HL-60 (cell line): ENCODE data around the gene MAGED2.
"Not testable (repeated sequence)": the region's sequence is repeated elsewhere in the genome, so short reads cannot be mapped to it uniquely, and the experiment has no call there.

Experiments
- DNase-seq, 2 experiments: peaks; one replicate each; pipeline ENCODE4 v3.0.0-alpha.2; 2010 to 2020; ENCODE audit warnings: low read depth in 1 of 2, low spot score in 1 of 2
- H3K27ac ChIP-seq: fragments of 250-450 bp; sonication (Bioruptor Pico); replicated peaks from 2 replicates; pipeline ENCODE4 v1.5.1; 2020; ENCODE audit warnings: mild to moderate bottlenecking, moderate library complexity
- H3K27me3 ChIP-seq: fragments of 250-450 bp; sonication (Bioruptor Pico); 2 replicates; pipeline ENCODE4 v1.5.1; 2021; ENCODE audit warnings: mild to moderate bottlenecking, moderate library complexity; ENCODE audit not compliant: insufficient read depth, poor library complexity, severe bottlenecking
- H3K4me3 ChIP-seq: replicated peaks from 2 replicates; pipeline ENCODE4 v1.5.1; 2011; ENCODE audit warnings: mild to moderate bottlenecking, control low read depth, low read length; ENCODE audit not compliant: insufficient read depth
- GABPA ChIP-seq: IDR thresholded peaks from 2 replicates; pipeline ENCODE4 v1.6.1; 2012; ENCODE audit warnings: low read depth
- POLR2AphosphoS5 ChIP-seq: IDR thresholded peaks from 2 replicates; pipeline ENCODE4 v1.6.1; 2012; ENCODE audit warnings: low read depth
- SPI1 ChIP-seq: IDR thresholded peaks from 2 replicates; pipeline ENCODE4 v1.6.1; 2012; ENCODE audit warnings: low read depth, mild to moderate bottlenecking, borderline replicate concordance
- TF ChIP-seq, protein P1 (sequence below): IDR thresholded peaks from 2 replicates; pipeline ENCODE4 v1.6.1; 2012; ENCODE audit warnings: low read depth; ENCODE audit not compliant: insufficient replicate concordance
- TF ChIP-seq, protein P2 (sequence below): IDR thresholded peaks from one replicate; pipeline ENCODE4 v1.5.1; 2011; ENCODE audit warnings: low read length, control low read depth, inconsistent platforms; ENCODE audit not compliant: insufficient read depth

Gene MAGED2

DNA sequence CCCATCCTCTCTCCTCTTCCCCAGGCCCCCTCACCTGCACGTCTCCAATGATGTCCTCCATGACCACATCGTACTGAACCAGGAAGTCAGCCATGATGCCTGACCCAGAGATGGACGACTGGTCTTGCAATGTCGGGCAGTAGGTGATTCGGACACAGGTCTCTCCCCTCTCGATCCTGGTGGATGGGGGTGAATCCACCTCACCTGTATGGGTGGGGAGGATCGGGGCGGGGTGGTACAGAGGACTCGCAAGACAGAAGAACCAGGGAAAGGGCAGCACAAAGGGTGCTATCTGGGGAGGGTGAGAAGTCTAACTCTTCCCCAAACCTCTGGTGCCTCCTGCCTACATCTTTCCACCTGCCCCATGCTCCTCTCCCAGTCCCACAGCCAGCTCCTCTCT, 19.1 kb upstream of the MAGED2 start:
- no peak overlapping the region for H3K4me3 ChIP-seq
- H3K27me3 ChIP-seq = no peaks in the 10 kb centered on the region
- TF ChIP-seq SPI1 (no peak), POLR2AphosphoS5 (no peak), GABPA (no peak)
- TF ChIP-seq, protein P1, sequence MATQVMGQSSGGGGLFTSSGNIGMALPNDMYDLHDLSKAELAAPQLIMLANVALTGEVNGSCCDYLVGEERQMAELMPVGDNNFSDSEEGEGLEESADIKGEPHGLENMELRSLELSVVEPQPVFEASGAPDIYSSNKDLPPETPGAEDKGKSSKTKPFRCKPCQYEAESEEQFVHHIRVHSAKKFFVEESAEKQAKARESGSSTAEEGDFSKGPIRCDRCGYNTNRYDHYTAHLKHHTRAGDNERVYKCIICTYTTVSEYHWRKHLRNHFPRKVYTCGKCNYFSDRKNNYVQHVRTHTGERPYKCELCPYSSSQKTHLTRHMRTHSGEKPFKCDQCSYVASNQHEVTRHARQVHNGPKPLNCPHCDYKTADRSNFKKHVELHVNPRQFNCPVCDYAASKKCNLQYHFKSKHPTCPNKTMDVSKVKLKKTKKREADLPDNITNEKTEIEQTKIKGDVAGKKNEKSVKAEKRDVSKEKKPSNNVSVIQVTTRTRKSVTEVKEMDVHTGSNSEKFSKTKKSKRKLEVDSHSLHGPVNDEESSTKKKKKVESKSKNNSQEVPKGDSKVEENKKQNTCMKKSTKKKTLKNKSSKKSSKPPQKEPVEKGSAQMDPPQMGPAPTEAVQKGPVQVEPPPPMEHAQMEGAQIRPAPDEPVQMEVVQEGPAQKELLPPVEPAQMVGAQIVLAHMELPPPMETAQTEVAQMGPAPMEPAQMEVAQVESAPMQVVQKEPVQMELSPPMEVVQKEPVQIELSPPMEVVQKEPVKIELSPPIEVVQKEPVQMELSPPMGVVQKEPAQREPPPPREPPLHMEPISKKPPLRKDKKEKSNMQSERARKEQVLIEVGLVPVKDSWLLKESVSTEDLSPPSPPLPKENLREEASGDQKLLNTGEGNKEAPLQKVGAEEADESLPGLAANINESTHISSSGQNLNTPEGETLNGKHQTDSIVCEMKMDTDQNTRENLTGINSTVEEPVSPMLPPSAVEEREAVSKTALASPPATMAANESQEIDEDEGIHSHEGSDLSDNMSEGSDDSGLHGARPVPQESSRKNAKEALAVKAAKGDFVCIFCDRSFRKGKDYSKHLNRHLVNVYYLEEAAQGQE = no peak
- TF ChIP-seq, protein P2, sequence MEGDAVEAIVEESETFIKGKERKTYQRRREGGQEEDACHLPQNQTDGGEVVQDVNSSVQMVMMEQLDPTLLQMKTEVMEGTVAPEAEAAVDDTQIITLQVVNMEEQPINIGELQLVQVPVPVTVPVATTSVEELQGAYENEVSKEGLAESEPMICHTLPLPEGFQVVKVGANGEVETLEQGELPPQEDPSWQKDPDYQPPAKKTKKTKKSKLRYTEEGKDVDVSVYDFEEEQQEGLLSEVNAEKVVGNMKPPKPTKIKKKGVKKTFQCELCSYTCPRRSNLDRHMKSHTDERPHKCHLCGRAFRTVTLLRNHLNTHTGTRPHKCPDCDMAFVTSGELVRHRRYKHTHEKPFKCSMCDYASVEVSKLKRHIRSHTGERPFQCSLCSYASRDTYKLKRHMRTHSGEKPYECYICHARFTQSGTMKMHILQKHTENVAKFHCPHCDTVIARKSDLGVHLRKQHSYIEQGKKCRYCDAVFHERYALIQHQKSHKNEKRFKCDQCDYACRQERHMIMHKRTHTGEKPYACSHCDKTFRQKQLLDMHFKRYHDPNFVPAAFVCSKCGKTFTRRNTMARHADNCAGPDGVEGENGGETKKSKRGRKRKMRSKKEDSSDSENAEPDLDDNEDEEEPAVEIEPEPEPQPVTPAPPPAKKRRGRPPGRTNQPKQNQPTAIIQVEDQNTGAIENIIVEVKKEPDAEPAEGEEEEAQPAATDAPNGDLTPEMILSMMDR = no peak
- DNase-seq = no peak
- no peak overlapping the region for H3K27ac ChIP-seq

DNA sequence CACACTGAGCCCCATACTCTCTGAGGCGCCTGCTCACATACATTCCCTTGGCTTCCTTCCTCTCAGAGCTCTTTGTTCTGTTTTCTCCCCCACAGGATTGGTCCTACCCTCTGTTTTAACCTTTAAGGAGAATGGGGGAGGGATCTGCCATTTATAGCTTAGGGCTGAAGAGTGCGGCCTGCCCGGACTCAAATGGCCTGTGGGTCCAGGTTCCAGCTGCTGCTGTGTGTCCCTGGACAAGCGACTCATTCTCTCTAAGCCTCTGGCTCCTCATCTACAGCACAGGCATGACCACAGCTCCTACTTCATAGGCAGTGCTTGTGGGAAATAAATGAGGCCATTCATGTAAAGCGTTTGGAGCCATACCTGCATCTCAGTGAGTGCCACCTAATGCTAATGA, 18.1 kb upstream of the MAGED2 start:
- H3K27ac ChIP-seq, DNase-seq, H3K27me3 ChIP-seq, H3K4me3 ChIP-seq: not testable (repeated sequence)

DNA sequence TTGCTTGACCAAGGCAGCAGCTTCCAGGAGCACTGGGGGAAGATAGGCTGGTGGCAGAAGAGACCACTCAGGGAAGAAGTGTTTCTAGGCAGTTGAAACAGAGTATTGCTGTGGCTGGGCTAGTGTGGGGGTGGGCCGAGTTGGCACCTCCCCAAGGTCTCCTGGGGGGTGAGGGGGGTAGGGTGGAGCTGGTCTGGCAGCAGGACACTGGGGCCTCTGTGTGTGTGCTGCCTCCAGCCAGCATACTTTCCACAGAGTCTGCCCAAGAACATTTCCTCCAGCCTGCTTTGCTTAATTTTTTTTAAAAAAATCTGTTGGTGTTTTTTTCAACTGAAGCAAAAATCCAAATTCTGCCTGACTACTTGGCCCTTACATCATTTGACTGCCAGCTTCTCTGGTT, 13.5 kb upstream of the MAGED2 start:
- H3K27ac ChIP-seq = no peak overlapping the region
- no peak for DNase-seq
- no peaks in the 10 kb centered on the region for H3K27me3 ChIP-seq
- no peak overlapping the region for H3K4me3 ChIP-seq
- TF ChIP-seq GABPA = no peak
- TF ChIP-seq, protein P1 = no peak
- no peak for TF ChIP-seq POLR2AphosphoS5
- TF ChIP-seq SPI1 = no peak
- TF ChIP-seq, protein P2 = no peak

DNA sequence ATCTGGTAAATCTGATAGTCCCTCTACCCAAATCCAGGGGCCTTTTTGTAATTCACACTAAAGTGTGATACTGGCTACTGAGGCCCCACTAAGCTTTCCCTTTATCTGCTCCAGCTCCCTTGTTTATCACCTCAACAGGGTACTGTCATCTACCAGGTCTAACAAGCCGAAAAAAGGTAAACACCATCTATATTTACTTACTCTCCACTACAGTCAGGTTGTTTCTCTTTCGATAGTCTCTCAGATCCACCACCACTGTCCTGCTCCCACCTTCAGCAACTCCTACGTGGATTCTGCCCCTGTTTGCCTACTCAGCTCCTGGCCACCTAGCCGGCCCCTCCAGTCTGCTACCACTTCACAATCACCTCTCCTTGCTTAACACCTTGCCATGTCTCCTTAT, 12.8 kb upstream of the MAGED2 start:
- no peak for TF ChIP-seq GABPA
- no peak for TF ChIP-seq SPI1
- no peak for TF ChIP-seq POLR2AphosphoS5
- TF ChIP-seq, protein P1 = no peak
- TF ChIP-seq, protein P2 = no peak
- no peak overlapping the region for H3K4me3 ChIP-seq
- DNase-seq = no peak
- no peaks in the 10 kb centered on the region for H3K27me3 ChIP-seq
- H3K27ac ChIP-seq = no peak overlapping the region
